GM20000 (cell line): ENCODE results near the gene SLC22A23.
A peak's percentile ranks its signal among the peaks of the same experiment; 100 is the strongest.

ENCODE experiments used
- DNase-seq: peaks from one replicate; pipeline ENCODE4 v3.0.0; 2012; ENCODE audit warnings: low spot score
- TF ChIP-seq, protein P1 (sequence below): IDR thresholded peaks from 2 replicates; pipeline ENCODE4 v1.5.1; 2012; ENCODE audit warnings: mild to moderate bottlenecking, control low read depth; ENCODE audit errors: extremely low read depth, missing control alignments

SLC22A23 gene

DNA sequence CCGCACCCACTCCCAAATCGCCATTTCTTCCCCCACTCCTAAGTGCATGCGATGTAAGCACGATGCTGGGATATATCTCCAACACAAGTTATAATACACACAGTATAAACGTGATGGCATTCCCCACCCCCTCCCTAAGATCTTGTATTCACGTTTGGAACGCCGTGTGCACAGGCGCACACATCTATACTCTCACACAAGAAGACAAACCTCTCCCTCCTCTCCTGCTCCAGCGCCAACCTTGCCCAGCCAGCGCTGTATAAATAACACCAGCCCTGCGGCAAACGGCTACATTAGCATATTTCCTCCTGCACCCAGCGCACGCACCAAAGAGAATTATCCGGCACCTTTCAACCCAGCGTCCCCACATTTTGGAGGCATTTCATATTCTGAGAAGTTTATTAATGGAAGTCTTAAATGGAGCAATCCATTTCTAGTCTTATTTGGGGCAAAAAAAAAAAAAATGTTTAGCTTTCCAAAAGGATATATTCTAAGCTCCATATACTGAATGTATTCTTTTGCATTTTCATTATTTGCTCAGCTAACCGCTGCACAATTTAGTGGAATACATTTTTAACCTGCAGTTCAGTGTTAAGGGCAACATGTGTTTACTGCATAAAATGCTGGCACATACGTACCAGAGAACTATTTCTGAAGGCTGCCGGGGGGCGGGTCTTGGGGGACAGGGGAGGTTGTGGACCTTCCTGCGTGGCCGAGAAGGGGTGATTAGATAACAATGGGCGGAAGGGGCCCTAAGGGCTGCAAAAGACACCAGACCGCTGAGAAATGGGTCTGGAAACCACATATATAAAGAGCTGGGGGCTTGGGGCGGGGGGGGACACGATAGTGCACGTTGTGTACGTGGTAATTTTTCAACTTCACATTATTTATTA lies 1.1 kb upstream of the SLC22A23 start:
- no peak for DNase-seq
- TF ChIP-seq, protein P1, sequence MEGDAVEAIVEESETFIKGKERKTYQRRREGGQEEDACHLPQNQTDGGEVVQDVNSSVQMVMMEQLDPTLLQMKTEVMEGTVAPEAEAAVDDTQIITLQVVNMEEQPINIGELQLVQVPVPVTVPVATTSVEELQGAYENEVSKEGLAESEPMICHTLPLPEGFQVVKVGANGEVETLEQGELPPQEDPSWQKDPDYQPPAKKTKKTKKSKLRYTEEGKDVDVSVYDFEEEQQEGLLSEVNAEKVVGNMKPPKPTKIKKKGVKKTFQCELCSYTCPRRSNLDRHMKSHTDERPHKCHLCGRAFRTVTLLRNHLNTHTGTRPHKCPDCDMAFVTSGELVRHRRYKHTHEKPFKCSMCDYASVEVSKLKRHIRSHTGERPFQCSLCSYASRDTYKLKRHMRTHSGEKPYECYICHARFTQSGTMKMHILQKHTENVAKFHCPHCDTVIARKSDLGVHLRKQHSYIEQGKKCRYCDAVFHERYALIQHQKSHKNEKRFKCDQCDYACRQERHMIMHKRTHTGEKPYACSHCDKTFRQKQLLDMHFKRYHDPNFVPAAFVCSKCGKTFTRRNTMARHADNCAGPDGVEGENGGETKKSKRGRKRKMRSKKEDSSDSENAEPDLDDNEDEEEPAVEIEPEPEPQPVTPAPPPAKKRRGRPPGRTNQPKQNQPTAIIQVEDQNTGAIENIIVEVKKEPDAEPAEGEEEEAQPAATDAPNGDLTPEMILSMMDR: no peak

GRCh38 chr6:3456395-3456897 lies 404 bp downstream of the SLC22A23 start:
- TF ChIP-seq, protein P1: no peak

GRCh38 chr6:3455569-3456394 lies 1.1 kb downstream of the SLC22A23 start:
- TF ChIP-seq, protein P1: no peak
- peak; percentile 25 for DNase-seq

More at GRCh38 chr6:3456395-3456897, 404 bp downstream of the SLC22A23 start:
- no peak for DNase-seq

GRCh38 chr6:3455147-3455568 lies 1.7 kb downstream of the SLC22A23 start:
- TF ChIP-seq, protein P1: no peak
- peak; percentile 36 for DNase-seq

DNA sequence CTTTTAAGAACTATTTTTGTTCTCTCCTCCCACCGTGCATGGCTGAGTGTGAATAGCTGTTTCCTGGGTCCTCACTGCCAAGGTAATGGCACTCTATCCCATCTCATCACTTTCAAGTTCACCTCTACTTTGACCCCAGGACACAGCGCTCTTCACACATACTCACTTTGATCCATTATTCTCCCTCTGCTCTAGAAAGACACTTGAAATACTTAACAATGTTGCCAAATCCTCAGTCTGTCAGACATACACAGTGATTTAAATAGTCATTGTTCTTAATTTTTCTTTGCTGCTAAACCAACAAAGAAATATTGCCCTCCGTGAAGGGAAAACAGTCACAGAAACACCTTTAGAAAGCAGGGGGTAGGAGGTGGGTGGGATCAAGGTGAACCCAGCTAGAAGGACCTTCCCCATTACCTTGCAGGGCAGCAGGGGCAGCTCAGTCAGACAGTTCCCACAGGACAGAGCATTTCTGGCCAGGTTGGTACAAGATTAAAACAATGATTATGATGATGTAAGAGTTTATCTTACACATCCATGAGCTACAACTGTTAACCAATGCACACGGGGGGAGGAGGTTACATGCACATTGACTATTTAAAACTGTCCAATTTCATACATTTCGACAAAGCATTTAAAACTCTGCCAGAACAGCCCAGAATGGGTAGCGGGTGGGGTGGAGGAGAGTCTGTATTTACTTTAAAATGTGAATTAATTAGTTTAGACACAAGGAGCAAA lies 2.4 kb downstream of the SLC22A23 start:
- DNase-seq: no peak
- TF ChIP-seq, protein P1: no peak

- TF ChIP-seq, protein P1: no peak
- DNase-seq: no peak
Observed at GRCh38 chr6:3453413-3454272, 3.2 kb downstream of the SLC22A23 start.
